ENCODE results near the gene CAP1. TPM values are rescaled to one million over a fixed set of nuclear protein-coding genes. Genes with fewer than 3 reads are reported as not detected.
A peak's percentile ranks its signal among the peaks of the same experiment; 100 is the strongest.
"Not testable (repeated sequence)": the region's sequence is repeated elsewhere in the genome, so short reads cannot be mapped to it uniquely, and the experiment has no call there.

Gene CAP1
- total RNA-seq, 4 donors from 2014 or later: 102 to 154 (median 123) TPM

DNA sequence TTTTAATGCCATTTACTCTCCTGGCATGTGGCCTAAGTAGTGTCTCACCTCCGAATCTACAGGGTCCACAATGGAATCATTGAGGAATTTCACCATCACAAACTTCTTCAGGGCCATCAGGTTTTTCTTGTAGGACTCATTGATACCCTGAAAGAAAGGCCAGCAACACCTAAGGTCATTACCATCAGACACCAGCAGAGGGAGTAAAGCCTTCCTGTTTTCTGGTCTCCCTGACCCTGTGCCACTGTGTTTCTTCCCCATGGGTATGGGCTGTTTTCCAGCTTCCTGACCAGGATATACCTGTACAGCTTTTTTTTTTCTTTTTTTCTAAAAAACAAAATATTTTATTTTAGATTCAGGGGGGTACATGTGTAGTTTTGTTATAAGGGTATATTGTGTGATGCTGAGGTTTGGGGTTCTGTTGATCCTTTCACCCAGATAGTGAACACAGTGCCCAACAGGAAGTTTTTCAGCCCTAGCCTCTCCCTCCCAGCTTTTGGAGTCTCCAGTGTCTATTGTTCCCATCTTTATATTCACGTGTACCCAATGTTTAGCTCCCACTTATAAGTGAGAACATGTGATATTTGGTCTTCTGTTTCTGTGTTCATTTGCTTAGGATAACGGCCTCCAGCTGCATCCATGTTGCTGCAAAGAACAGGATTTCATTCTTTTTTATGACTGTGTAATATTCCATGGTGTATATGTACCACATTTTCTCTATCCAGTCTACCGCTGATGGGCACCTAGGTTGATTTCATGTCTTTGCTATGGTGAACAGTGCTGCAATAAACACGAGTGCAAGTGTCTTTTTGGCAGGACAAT, 38.2 kb downstream of the CAP1 start:
- 81% methylated on average over 5 of the region's 5 CpGs for WGBS
- DNase-seq (ENCODE audit: low spot score in 2 of 2): no peak
- Histone ChIP-seq H3K4me1 (peaks cover 17% of the 10 kb centered on the region), H3K27ac (no peak overlapping the region), H3K9me3 (no peaks in the 10 kb centered on the region), H3K4me3 (no peak overlapping the region), H3K36me3 (peaks cover 55% of the 10 kb centered on the region), H3K27me3 (no peaks in the 10 kb centered on the region)
- no peak for TF ChIP-seq POLR2AphosphoS5 (IDR thresholded peaks at IDR 0.05)
- no peak for TF ChIP-seq EP300 (IDR thresholded peaks at IDR 0.05)
- TF ChIP-seq POLR2A (IDR thresholded peaks at IDR 0.05): no peak
- peak; percentile 40 to 71 for TF ChIP-seq CTCF (IDR thresholded peaks at IDR 0.05)

GRCh38 chr1:40079774-40080400, 39.4 kb downstream of the CAP1 start:
- WGBS: 83% methylated on average over 6 of the region's 6 CpGs
- no peaks in the 10 kb centered on the region for H3K9me3 ChIP-seq
- TF ChIP-seq POLR2A (IDR thresholded peaks at IDR 0.05) (no peak), CTCF (IDR thresholded peaks at IDR 0.05) (no peak), EP300 (IDR thresholded peaks at IDR 0.05) (no peak), POLR2AphosphoS5 (IDR thresholded peaks at IDR 0.05) (no peak)
- H3K4me3 ChIP-seq: no peak overlapping the region
- H3K4me1 ChIP-seq: peaks cover 17% of the 10 kb centered on the region
- DNase-seq (ENCODE audit: low spot score in 2 of 2): no peak
- H3K36me3 ChIP-seq: peaks cover 47% of the 10 kb centered on the region
- peak overlapping the region; percentile 24 for H3K27ac ChIP-seq
- no peaks in the 10 kb centered on the region for H3K27me3 ChIP-seq

DNA sequence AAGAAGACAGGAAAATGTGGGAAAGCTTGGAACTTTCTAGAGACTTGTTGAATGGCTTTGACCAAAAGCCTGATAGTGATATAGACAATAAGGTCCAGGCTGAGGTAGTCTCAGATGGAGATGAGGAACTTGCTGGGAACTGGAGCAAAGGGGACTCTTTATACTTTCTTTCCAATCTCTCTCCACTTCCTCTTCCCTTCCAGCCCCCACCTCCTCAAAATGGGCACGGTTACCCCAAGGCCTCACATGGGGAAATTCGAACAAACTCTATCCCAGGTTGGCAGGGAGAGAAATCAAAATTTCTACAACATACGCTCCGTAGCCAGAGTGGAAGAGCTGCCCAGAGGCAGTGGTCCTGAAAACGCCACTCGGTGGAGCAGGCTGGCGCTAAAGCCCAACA, 41.3 kb downstream of the CAP1 start:
- WGBS: 85% methylated on average over 7 of the region's 7 CpGs
- no peak for DNase-seq (ENCODE audit: low spot score in 2 of 2)
- Histone ChIP-seq H3K27ac (no peak overlapping the region), H3K9me3 (no peaks in the 10 kb centered on the region), H3K4me3 (no peak overlapping the region), H3K36me3 (peaks cover 52% of the 10 kb centered on the region), H3K27me3 (no peaks in the 10 kb centered on the region), H3K4me1 (peaks cover 8% of the 10 kb centered on the region)
- TF ChIP-seq POLR2A (IDR thresholded peaks at IDR 0.05) (no peak), EP300 (IDR thresholded peaks at IDR 0.05) (no peak), CTCF (IDR thresholded peaks at IDR 0.05) (no peak), POLR2AphosphoS5 (IDR thresholded peaks at IDR 0.05) (no peak)

DNA sequence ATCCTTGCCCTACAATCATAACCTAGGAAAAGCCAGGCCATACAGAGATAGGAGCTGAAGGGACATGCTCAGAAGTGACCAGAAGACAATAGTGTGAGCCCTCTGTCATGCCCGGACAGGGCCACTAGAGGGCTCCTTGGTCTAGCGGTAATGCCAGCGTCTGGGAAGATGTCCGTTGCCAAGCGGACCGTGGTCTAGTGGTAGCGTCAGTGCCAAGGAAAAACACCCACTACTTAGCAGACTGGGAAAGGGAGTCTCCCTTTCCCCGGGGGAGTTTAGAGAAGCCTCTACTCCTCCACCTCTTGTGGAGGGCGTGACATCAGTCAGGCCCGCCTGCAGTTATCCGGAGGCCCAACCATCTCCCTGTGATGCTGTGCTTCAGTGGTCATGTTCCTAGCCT, 44.2 kb downstream of the CAP1 start:
- not testable (repeated sequence) for H3K27ac ChIP-seq, H3K4me1 ChIP-seq, H3K4me3 ChIP-seq, H3K9me3 ChIP-seq, H3K27me3 ChIP-seq
- peaks cover 67% of the 10 kb centered on the region for H3K36me3 ChIP-seq
- 24% methylated on average over 11 of the region's 11 CpGs for WGBS
- TF ChIP-seq CTCF (IDR thresholded peaks at IDR 0.05): peak in 1 of 2 donors; percentile 80
- peak; percentile 80 to 83 for DNase-seq (ENCODE audit: low spot score in 2 of 2)

DNA sequence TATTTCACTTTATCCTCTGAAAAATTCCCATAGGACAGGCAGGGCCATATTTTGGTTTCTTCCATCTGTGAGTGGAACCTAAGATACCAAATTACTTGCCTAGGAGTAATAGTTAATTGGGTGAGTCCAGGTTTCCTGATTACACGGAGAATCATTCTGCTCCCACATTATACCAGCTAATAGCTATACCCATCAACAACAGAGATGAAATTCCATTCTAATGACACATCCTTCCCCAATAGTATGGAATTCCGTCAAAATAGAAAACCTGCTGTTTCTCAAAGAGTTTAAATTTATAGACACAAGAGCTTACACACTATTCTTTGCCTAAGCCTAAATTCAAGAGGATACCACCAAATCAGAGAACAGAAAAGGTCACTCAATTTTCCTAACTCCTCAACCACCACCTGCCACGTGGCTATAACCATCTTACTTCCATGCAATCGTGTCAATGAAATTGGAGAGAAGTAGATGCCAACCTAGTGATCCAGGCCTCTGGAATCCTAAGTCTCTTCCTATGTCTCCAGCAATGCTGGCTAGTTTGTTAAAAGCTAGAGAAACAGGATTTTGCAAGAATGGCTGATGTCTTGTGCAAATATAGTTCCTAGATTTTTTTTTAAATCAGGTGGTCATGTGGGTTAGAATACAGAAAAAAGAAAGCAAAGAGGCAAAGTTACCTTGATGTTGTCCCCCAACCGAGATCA, 50.3 kb downstream of the CAP1 start:
- no peak for TF ChIP-seq EP300 (IDR thresholded peaks at IDR 0.05)
- no peak for TF ChIP-seq CTCF (IDR thresholded peaks at IDR 0.05)
- no peak for TF ChIP-seq POLR2A (IDR thresholded peaks at IDR 0.05)
- TF ChIP-seq POLR2AphosphoS5 (IDR thresholded peaks at IDR 0.05): no peak
- peaks cover 59% of the 10 kb centered on the region for H3K36me3 ChIP-seq
- no peak overlapping the region for H3K4me3 ChIP-seq
- DNase-seq (ENCODE audit: low spot score in 2 of 2): no peak
- no peaks in the 10 kb centered on the region for H3K9me3 ChIP-seq
- no peak overlapping the region for H3K27ac ChIP-seq
- H3K4me1 ChIP-seq: peaks cover 3% of the 10 kb centered on the region
- WGBS: 92% methylated on average over 5 of the region's 5 CpGs
- H3K27me3 ChIP-seq: no peaks in the 10 kb centered on the region
